ENCODE data around the gene MAPK10.

DNA sequence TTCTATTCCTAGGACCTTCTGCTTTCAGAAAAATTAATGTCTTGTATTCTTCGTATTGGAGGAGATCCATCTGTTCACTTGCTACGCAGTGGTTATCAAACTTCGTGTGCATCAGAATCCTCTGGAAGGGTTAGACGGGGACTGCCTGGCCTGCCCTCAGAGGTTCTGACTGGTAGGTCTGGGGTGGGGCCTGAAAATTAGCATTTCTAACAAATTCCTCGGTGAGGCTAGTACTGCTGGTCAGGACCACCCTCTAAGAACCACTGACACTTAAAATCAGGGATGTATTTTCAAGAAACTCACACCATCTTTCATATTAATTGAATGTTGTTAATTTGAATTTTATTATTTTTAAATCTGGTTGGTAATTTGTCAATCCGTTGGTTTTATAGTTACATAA, 63.0 kb downstream of the MAPK10 start:
- TF ChIP-seq, protein P1, sequence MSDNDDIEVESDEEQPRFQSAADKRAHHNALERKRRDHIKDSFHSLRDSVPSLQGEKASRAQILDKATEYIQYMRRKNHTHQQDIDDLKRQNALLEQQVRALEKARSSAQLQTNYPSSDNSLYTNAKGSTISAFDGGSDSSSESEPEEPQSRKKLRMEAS (IDR thresholded peaks at IDR 0.05), result no peak
- TF ChIP-seq SP1 (IDR thresholded peaks at IDR 0.05), result no peak
- no peak for TF ChIP-seq RAD21 (IDR thresholded peaks at IDR 0.05)
- TF ChIP-seq, protein P2, sequence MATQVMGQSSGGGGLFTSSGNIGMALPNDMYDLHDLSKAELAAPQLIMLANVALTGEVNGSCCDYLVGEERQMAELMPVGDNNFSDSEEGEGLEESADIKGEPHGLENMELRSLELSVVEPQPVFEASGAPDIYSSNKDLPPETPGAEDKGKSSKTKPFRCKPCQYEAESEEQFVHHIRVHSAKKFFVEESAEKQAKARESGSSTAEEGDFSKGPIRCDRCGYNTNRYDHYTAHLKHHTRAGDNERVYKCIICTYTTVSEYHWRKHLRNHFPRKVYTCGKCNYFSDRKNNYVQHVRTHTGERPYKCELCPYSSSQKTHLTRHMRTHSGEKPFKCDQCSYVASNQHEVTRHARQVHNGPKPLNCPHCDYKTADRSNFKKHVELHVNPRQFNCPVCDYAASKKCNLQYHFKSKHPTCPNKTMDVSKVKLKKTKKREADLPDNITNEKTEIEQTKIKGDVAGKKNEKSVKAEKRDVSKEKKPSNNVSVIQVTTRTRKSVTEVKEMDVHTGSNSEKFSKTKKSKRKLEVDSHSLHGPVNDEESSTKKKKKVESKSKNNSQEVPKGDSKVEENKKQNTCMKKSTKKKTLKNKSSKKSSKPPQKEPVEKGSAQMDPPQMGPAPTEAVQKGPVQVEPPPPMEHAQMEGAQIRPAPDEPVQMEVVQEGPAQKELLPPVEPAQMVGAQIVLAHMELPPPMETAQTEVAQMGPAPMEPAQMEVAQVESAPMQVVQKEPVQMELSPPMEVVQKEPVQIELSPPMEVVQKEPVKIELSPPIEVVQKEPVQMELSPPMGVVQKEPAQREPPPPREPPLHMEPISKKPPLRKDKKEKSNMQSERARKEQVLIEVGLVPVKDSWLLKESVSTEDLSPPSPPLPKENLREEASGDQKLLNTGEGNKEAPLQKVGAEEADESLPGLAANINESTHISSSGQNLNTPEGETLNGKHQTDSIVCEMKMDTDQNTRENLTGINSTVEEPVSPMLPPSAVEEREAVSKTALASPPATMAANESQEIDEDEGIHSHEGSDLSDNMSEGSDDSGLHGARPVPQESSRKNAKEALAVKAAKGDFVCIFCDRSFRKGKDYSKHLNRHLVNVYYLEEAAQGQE (IDR thresholded peaks at IDR 0.05), result no peak
- TF ChIP-seq, protein P3, sequence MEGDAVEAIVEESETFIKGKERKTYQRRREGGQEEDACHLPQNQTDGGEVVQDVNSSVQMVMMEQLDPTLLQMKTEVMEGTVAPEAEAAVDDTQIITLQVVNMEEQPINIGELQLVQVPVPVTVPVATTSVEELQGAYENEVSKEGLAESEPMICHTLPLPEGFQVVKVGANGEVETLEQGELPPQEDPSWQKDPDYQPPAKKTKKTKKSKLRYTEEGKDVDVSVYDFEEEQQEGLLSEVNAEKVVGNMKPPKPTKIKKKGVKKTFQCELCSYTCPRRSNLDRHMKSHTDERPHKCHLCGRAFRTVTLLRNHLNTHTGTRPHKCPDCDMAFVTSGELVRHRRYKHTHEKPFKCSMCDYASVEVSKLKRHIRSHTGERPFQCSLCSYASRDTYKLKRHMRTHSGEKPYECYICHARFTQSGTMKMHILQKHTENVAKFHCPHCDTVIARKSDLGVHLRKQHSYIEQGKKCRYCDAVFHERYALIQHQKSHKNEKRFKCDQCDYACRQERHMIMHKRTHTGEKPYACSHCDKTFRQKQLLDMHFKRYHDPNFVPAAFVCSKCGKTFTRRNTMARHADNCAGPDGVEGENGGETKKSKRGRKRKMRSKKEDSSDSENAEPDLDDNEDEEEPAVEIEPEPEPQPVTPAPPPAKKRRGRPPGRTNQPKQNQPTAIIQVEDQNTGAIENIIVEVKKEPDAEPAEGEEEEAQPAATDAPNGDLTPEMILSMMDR (IDR thresholded peaks at IDR 0.05; ENCODE audit: low read depth, low read length, missing input control), result no peak

Measured in liver (tissue), 3 donors.